Coronary artery (tissue), 2 donors: ENCODE measurements around the gene WDR4.
A peak's percentile ranks its signal among the peaks of the same experiment; 100 is the strongest.

Experiments used
- DNase-seq: peaks from one replicate; pipeline ENCODE4 v3.0.0-alpha.2; 2017; ENCODE audit warnings: low spot score
- H3K27ac ChIP-seq, 2 donors: fragments of 200-600 bp; sonication (generic); one replicate each; pipeline ENCODE4 v1.5.1; 2016 to 2019
- H3K4me3 ChIP-seq: fragments of 200-600 bp; sonication (generic); 2 replicates; pipeline ENCODE4 v1.5.1; 2016; ENCODE audit warnings: mild to moderate bottlenecking, moderate library complexity
- CTCF ChIP-seq: fragments of 200-600 bp; sonication (generic); IDR thresholded peaks from one replicate; pipeline ENCODE4 v1.5.1; 2019; ENCODE audit warnings: antibody characterized with exemption

The WDR4 gene

DNA sequence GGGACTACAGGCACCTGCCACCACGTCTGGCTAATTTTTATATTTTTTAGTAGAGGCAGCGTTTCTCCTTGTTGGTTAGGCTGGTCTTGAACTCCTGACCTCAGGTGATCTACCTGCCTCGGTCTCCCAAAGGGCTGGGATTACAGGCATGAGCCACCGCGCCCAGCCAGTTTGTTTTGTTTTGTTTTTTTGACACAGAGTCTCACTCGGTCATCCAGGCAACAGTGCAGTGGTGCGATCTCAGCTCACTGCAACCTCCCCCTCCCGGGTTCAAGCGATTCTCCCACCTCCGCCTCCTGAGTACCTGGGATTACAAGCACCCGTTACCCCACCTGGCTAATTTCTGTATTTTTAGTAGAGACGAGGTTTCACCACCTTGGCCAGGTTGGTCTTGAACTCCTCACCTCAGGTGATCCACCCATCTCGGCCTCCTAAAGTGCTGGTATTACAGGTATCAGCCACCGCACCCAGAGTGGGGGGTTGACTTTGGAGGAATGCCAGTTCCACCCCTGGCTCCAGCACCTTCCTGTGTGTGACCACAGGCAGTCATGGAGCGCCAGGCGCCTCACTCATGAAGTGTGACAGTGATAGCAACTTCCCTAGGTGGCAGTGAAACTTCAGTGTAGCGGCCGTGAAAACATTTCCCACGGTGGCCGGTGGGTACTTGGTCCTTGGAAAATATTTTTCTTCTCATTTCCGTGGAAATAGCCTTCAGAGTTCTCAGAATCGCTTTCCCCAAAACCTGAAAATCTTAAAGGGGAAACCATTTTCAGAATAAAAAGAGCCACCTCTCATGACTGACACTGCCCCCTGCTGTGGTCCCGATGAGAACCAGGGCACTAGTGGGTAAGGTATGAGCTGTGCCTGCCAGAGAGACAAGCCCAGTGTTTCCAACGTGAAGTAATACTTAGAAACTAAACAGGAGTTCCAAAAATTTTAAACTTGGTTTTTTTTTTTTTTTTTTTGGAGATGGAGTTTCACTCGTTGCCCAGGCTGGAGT is 48.6 kb downstream of the WDR4 start:
- Histone ChIP-seq H3K4me3 (no peak overlapping the region), H3K27ac (no peak overlapping the region)
- peak; percentile 64 for DNase-seq
- no peak for TF ChIP-seq CTCF

DNA sequence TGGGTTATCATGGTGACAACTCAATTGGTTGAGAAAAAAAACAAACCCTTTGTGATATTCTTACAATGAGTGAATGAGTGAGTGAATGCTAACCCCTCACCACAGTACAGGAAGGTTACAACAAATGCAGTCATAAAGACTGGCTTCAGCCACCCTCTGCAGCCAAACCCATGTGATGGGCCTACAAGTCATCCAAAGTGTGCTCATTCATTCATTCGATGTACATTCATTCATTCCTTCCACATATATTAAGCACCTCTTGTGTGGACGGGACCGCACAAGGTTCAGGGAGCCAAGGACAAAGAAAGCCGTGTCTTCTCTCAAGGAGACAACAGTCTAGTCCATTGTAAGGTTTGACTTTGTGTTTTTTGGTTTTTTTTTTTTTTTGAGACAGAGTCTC is 49.4 kb downstream of the WDR4 start:
- no peak for TF ChIP-seq CTCF
- Histone ChIP-seq H3K4me3 (no peak overlapping the region), H3K27ac (no peak overlapping the region)
- peak; percentile 22 for DNase-seq

GRCh38 chr21:42829417-42829816 is 49.9 kb downstream of the WDR4 start:
- H3K4me3 ChIP-seq = no peak overlapping the region
- no peak for DNase-seq
- no peak overlapping the region for H3K27ac ChIP-seq
- TF ChIP-seq CTCF = no peak

DNA sequence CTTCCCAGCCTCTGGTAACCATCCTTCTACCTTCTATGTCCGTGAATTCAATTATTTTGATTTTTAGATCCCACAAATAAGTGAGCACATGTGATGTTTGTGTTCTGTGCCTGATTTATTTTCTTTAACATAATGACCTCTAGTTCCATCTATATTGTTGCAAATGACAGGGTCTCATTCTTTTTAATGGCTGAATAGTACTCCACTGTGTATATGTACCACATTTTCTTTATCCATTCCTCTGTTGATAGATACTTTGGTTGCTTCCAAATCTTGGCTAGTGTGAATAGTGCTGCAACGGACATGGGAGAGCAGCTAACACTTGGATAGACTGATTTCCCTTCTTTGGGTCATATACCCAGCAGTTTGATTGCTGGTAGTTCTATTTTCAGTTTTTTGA is 51.8 kb downstream of the WDR4 start:
- no peak for TF ChIP-seq CTCF
- no peak overlapping the region for H3K27ac ChIP-seq
- H3K4me3 ChIP-seq = no peak overlapping the region
- no peak for DNase-seq

DNA sequence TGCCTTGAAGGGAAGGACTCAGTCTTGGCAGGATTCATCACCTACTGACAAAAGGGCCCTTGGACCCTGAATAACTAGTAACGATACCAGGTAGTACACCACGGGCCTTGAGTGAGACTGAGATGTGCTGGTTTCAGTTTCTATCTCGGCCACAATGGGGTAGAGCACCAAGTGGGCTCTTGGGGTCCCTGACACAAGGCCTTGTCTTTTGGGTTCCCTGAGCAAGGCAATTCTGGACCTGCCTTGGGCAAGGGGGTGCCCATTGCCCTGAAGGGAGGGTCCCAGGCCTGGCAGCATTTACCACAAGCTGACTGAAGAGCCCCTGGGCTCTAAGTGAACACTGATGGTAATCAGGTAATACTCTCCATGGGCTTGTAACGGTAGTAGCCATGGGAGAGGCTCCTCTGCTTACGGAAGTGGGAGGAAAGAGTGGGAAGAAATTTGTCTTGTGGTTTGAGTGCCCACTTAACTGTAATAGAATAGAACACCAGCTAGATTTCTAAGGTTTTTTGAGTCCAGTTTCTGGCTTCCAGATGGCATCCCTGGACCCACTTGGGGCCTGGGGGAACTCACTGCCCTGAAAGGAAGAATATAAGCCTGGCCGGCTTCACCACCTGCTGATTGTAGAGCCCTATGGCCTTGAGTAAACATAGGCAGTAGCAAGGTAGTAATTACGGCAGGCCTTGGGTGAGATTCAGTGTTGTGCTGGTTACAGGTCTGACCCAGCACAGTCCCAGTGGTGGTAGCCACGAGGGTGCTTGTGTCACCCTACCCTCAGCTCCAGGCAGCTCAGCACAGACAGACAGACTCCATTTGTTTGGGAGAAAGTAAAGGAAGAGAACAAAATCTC is 58.5 kb downstream of the WDR4 start:
- no peak for DNase-seq
- TF ChIP-seq CTCF = no peak
- no peak overlapping the region for H3K4me3 ChIP-seq
- H3K27ac ChIP-seq = no peak overlapping the region

- DNase-seq = peak; percentile 56
- Histone ChIP-seq H3K4me3 (no peak overlapping the region), H3K27ac (no peak overlapping the region)
- no peak for TF ChIP-seq CTCF
Measured at GRCh38 chr21:42819861-42820615, 59.3 kb downstream of the WDR4 start.
